GM18861 (cell line): ENCODE data around the gene ASB17.
"Not testable (repeated sequence)": the region's sequence is repeated elsewhere in the genome, so short reads cannot be mapped to it uniquely, and the experiment has no call there.

Source experiments
- ATAC-seq: cut with Tn5 transposase; IDR thresholded peaks from one replicate; pipeline ENCODE4 v1.9.1; 2021; ENCODE audit not compliant: unreplicated experiment

Gene ASB17, protein sequence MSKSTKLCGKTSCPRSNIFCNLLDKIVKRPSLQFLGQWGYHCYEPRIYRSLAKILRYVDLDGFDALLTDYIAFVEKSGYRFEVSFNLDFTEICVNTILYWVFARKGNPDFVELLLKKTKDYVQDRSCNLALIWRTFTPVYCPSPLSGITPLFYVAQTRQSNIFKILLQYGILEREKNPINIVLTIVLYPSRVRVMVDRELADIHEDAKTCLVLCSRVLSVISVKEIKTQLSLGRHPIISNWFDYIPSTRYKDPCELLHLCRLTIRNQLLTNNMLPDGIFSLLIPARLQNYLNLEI

DNA sequence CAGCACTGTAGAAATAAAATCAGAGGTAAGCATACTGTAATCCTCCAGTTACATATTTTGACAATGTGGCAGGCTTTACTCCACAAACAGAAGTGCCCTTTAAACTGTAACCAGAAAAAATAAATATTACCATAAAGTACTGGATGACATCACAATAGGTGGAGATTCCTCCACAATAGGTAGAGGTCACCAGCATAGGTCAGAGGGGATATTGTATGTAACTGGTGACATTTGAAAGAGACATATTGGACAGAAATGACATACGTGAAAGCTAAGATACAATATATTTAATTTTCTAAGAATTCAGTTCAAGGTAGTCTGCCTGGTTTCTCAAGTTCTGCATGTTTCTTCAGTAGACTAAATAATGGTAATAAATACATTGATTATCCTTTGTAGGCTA, at the start of gene ASB17:
TSS of gene ASB17 (minus strand) at position 101 of the 400 bp plus-strand sequence. CDS start 113 bp downstream, outside the sequence.
- ATAC-seq, result no peak

GRCh38 chr1:75980972-75981897, 49.0 kb upstream of the ASB17 start:
- peak; percentile 41 for ATAC-seq

DNA sequence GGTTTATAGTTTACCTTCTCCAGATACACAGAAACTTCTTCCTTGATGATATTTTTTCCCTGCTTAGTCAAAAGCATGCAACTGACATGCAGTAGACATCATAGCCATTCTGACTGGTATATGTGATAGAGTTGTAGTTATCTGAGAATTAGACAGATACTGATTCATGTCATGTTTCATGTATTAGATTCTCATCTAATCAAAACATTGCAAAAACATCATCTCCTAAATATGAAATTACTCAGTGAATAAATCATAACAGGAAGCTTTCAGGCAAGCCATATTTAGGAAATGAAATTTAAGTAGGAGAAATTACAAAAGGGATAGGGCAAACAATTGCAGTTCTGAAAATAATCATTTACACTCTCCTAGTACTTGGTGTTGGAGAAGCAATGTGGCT, 38.4 kb upstream of the ASB17 start:
- ATAC-seq, result no peak

- ATAC-seq, result no peak
Observed at GRCh38 chr1:75969550-75969949, 37.3 kb upstream of the ASB17 start.

DNA sequence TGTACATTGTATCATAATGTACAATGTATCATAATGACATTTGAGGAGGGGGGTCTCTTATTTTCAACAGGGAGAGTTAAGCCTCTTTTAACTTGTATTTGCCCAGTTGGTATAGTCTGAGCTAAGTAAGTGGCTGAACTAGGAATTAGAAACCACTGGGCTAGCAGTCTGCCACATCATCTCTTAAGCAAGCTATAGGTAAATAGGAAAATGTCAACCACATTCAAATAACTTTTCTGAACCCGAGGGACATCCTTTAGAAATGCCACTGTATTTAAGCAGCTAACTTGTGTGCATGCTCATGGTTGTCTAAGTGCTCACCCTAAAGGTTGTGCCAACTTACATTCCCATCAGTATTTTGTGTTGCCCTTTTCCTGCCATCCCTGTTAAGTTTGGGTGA, 35.5 kb upstream of the ASB17 start:
- ATAC-seq, result peak; percentile 68

DNA sequence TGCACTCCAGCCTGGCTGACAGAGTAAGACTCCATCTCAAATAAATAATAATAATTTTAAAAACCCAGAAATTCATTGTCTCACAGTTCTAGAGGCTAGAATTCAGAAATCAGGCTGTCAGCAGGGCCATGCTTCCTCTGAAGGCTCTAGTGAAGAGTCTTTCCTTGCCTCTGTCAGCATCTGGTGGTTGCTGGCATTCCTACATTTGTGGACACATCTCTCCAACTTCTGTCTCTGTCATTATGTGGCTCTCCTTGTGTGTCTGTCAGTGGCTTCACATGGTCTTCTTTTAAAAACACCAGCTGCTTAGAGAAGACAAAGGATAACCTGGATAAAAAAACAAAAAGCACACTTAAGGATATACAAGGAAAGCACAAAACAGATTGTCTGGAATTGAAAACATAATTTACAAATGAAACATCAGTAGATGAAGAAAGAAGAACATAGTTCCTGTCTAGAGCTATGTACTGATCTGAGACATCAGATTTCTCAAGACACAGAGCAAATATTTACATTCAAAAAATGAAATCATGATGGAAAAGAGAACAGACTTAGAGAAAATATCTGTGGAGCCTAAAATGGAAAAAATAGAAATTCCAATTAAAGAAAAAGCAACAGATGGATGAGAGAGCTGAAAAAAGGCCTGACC, 32.7 kb upstream of the ASB17 start:
- no peak for ATAC-seq

GRCh38 chr1:75964110-75964759, 32.0 kb upstream of the ASB17 start:
- ATAC-seq, result not testable (repeated sequence)

DNA sequence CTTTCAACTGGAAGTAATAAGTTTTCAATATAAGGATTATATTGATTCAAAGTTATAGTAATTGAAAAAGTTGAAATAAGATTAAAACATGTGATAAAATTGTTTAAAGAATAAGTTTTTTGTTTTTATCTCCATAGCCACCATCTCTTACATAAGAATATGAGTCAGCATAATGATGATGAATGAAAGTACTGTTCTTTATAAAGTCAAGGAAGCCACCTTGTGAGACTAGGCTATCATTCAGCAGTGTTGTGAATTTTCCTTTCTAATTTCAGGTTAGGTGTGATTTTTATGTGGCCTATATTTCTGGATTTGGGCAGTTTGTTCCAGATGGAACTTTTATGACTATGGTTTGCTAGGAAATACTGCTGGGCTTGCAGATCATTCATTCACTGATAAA, 22.4 kb upstream of the ASB17 start:
- no peak for ATAC-seq

- no peak for ATAC-seq
Observed at GRCh38 chr1:75953461-75953860, 21.3 kb upstream of the ASB17 start.

GRCh38 chr1:75952016-75952415, 19.8 kb upstream of the ASB17 start:
- no peak for ATAC-seq

DNA sequence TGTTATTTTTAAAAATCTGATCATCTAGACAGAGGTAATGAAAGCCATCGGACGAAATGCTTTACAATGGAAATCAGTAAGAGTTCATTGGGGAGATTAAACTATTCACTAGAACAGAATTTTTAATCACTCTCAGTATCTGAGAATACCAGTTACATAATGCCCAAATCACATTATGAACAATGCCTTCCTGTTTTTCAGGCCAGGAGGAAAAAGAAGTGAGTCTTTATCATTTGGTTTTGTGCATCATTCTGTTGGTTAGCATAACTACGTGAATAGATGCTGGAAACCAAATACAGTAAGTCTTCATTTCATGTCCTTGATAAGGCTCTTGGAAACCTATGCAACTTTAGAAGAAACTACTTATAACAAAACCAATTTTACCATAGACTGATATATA, 18.0 kb upstream of the ASB17 start:
- no peak for ATAC-seq

DNA sequence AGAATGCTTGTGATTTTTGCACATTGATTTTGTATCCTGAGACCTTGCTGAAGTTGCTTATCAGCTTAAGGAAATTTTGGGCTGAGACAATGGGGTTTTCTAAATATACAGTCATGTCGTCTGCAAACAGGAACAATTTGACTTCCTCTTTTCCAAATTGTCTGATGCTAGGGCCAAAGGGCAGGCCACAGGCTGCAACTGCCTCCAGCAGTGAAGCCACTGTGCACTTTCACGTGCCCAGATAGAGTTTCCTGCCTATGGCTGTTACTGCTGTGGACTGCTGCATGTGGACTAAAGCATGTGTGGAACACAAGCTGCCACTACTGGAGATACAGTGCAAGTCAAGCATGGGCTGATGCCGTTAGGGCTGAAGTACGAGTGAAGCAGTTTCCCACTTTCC, 10.8 kb upstream of the ASB17 start:
- ATAC-seq, result peak; percentile 64

DNA sequence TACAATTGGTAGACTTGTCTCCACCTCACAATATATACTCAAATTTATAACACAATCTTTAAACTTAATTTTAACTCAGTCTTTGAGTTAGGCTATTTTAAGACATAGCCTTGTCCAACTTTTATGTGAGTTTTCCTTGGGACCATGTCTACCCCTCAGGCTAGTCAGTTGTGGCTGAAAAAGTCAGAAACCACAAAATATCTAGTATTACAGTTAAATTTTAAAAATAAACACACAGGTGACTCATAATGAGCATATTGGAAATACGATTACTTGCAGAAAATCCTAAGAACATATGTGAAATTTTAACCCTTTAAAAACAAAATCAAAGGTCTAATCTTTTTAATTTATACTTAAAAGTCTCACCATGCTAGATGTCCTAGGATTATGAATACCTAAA, 4.8 kb upstream of the ASB17 start:
- peak; percentile 49 for ATAC-seq

- ATAC-seq, result no peak
Observed at GRCh38 chr1:75922698-75923097, 9.5 kb downstream of the ASB17 start.

DNA sequence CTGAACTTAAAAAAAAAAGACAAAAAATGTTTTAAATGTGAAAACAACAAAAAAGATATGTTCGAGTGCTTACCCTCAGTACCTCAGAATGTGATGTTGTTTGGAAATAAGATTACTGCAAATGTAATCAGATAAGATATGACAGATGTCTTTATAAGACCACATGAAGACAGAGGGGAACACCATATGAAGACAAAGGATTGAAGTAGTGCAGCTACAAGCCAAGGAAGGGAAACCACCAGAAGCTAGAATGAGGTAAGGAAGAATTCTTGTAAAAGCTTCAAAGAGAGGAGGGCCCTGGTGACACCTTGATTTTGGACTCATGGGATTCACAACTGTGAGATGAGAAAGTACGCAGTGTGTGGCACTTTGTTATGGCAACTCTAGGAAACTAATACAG, 15.4 kb downstream of the ASB17 start:
- ATAC-seq, result no peak

DNA sequence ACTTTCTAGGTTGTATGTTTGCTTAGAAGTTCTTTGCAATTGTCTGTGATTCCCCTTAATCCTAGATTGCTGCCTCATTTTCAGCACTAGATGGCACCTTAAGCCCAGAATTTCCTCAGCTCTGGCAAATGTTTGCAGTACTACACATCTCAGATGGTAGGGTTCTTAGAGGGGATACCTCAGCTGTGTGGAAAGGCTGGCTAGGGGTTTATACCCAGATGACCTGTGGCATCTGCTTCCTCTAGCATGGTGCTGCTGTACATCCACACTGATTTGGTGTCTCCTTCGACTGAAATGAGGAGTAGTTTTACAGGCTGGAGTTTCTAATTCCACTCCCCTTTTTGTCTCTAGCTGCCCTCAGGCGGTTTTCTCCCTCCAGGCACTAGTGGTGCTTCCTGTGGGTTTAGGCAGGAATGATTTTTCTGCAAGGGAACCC, 23.5 kb downstream of the ASB17 start:
- peak; percentile 92 for ATAC-seq

- ATAC-seq, result no peak
Observed at GRCh38 chr1:75901371-75901770, 30.8 kb downstream of the ASB17 start.

- no peak for ATAC-seq
Observed at GRCh38 chr1:75884437-75884836, 47.8 kb downstream of the ASB17 start.

GRCh38 chr1:75879985-75880384, 52.2 kb downstream of the ASB17 start:
- no peak for ATAC-seq

GRCh38 chr1:75870951-75871350, 61.3 kb downstream of the ASB17 start:
- ATAC-seq, result no peak
